GM23338 (cell line): ENCODE data around the gene ATP9B. TPM values are rescaled to one million over a fixed set of nuclear protein-coding genes. Genes with fewer than 3 reads are reported as not detected.

Experiments used
- ATAC-seq: fragments of 200-7000 bp; cut with Tn5 transposase; 3 replicates; pipeline ENCODE4 v1.9.1; 2020
- DNase-seq: peaks from one replicate; pipeline ENCODE4 v3.0.0-alpha.2; 2015; ENCODE audit warnings: low spot score
- H2AFZ ChIP-seq: fragments of 200-600 bp; sonication (generic); 2 replicates; pipeline ENCODE4 v1.8.0; 2016; ENCODE audit warnings: antibody characterized with exemption, mild to moderate bottlenecking, moderate library complexity
- H3F3A ChIP-seq: fragments of 200-600 bp; sonication (generic); replicated peaks from 2 replicates; pipeline ENCODE4 v1.8.0; 2017; ENCODE audit warnings: antibody characterized with exemption, mixed run types, low read depth
- H3K27ac ChIP-seq: fragments of 200-600 bp; sonication (generic); 2 replicates; pipeline ENCODE4 v1.6.1; 2016; ENCODE audit warnings: low read depth
- H3K27me3 ChIP-seq: fragments of 200-600 bp; sonication (generic); 2 replicates; pipeline ENCODE4 v1.8.0; 2016; ENCODE audit warnings: mild to moderate bottlenecking, mixed run types, moderate library complexity; ENCODE audit not compliant: insufficient read depth
- H3K36me3 ChIP-seq: fragments of 200-600 bp; sonication (generic); 2 replicates; pipeline ENCODE4 v1.8.0; 2016; ENCODE audit warnings: mild to moderate bottlenecking; ENCODE audit not compliant: insufficient read depth
- H3K4me1 ChIP-seq: fragments of 200-600 bp; sonication (generic); 2 replicates; pipeline ENCODE4 v1.8.0; 2016; ENCODE audit warnings: mild to moderate bottlenecking, moderate library complexity; ENCODE audit not compliant: insufficient read depth
- H3K4me2 ChIP-seq: fragments of 200-600 bp; sonication (generic); 2 replicates; pipeline ENCODE4 v1.7.1; 2017; ENCODE audit warnings: mixed run types
- H3K4me3 ChIP-seq: fragments of 200-600 bp; sonication (generic); 2 replicates; pipeline ENCODE4 v1.6.1; 2016; ENCODE audit warnings: mixed run types
- H3K79me2 ChIP-seq: fragments of 200-600 bp; sonication (generic); replicated peaks from 2 replicates; pipeline ENCODE4 v1.8.0; 2017; ENCODE audit warnings: mild to moderate bottlenecking; ENCODE audit not compliant: insufficient read depth
- H3K9me2 ChIP-seq: fragments of 200-600 bp; sonication (generic); 2 replicates; pipeline ENCODE4 v1.8.0; 2017; ENCODE audit not compliant: insufficient read depth
- H4K20me1 ChIP-seq: fragments of 200-600 bp; sonication (generic); replicated peaks from 2 replicates; pipeline ENCODE4 v1.8.0; 2017; ENCODE audit warnings: mild to moderate bottlenecking; ENCODE audit not compliant: insufficient read depth
- H3K27ac Mint-ChIP-seq: 2 replicates; pipeline ENCODE4 v1.8.0; 2020; ENCODE audit warnings: inconsistent platforms, mild to moderate bottlenecking, moderate library complexity, mixed read lengths
- H3K27me3 Mint-ChIP-seq: 3 replicates; pipeline ENCODE4 v1.8.0; 2022; ENCODE audit warnings: low read depth, mild to moderate bottlenecking, moderate library complexity, mixed read lengths, inconsistent platforms; ENCODE audit not compliant: insufficient read depth, poor library complexity
- H3K36me3 Mint-ChIP-seq: 3 replicates; pipeline ENCODE4 v1.8.0; 2021; ENCODE audit warnings: low read depth, mild to moderate bottlenecking, inconsistent platforms, moderate library complexity, mixed read lengths
- H3K4me1 Mint-ChIP-seq: 3 replicates; pipeline ENCODE4 v1.8.0; 2020; ENCODE audit warnings: mild to moderate bottlenecking, inconsistent platforms, mixed read lengths
- H3K4me3 Mint-ChIP-seq: 3 replicates; pipeline ENCODE4 v1.8.0; 2021; ENCODE audit warnings: moderate library complexity, mild to moderate bottlenecking, inconsistent platforms, mixed read lengths
- H3K9me3 Mint-ChIP-seq: 3 replicates; pipeline ENCODE4 v1.8.0; 2020; ENCODE audit warnings: moderate library complexity, mild to moderate bottlenecking, inconsistent platforms, mixed read lengths
- CREB1 ChIP-seq: fragments of 250-450 bp; sonication (Bioruptor Pico); IDR thresholded peaks from 2 replicates; pipeline ENCODE4 v1.5.0; 2020; ENCODE audit warnings: low read depth, mild to moderate bottlenecking, moderate library complexity
- CTCF ChIP-seq, 2 experiments: fragments of 200-600 bp in 1 of 2; sonication (generic) in 1 of 2; conservative IDR thresholded peaks; 2 replicates each; pipeline versions ENCODE4 v1.5.1 to v1.6.1; 2016 to 2017; ENCODE audit warnings: antibody characterized with exemption in 2 of 2, low read depth in 2 of 2, mild to moderate bottlenecking in 2 of 2, moderate library complexity in 1 of 2
- ETS1 ChIP-seq: IDR thresholded peaks from 2 replicates; pipeline ENCODE4 v1.6.1; 2016; ENCODE audit warnings: antibody characterized with exemption
- EZH2 ChIP-seq: fragments of 200-600 bp; sonication (generic); IDR thresholded peaks from one replicate; pipeline ENCODE4 v1.8.0; 2017; ENCODE audit warnings: antibody characterized with exemption, mild to moderate bottlenecking, low read depth; ENCODE audit not compliant: unreplicated experiment
- EZH2phosphoT487 ChIP-seq: fragments of 200-600 bp; sonication (generic); IDR thresholded peaks from one replicate; pipeline ENCODE4 v1.8.1; 2018; ENCODE audit warnings: antibody characterized with exemption; ENCODE audit not compliant: unreplicated experiment
- JUNB ChIP-seq: IDR thresholded peaks from one replicate; pipeline ENCODE4 v1.6.1; 2016; ENCODE audit warnings: antibody characterized with exemption; ENCODE audit not compliant: unreplicated experiment
- NANOG ChIP-seq: IDR thresholded peaks from 2 replicates; pipeline ENCODE4 v1.6.1; 2016; ENCODE audit warnings: antibody characterized with exemption, borderline replicate concordance
- POLR2AphosphoS5 ChIP-seq: IDR thresholded peaks from 2 replicates; pipeline ENCODE4 v1.6.1; 2016; ENCODE audit warnings: antibody characterized with exemption, low read depth
- REST ChIP-seq: IDR thresholded peaks from one replicate; pipeline ENCODE4 v1.6.1; 2018; ENCODE audit warnings: antibody characterized with exemption; ENCODE audit not compliant: unreplicated experiment
- STAT1 ChIP-seq: IDR thresholded peaks from one replicate; pipeline ENCODE4 v1.6.1; 2016; ENCODE audit warnings: antibody characterized with exemption; ENCODE audit not compliant: unreplicated experiment
- ZNF114 ChIP-seq: fragments of 250-450 bp; sonication (Bioruptor Pico); IDR thresholded peaks from 2 replicates; pipeline ENCODE4 v1.5.0; 2020; ENCODE audit warnings: mild to moderate bottlenecking, moderate library complexity
- ZNF331 ChIP-seq: fragments of 250-450 bp; sonication (Bioruptor Pico); IDR thresholded peaks from 2 replicates; pipeline ENCODE4 v1.5.0; 2020; ENCODE audit warnings: low read depth, mild to moderate bottlenecking, moderate library complexity
- ZNF462 ChIP-seq: fragments of 250-450 bp; sonication (Bioruptor Pico); IDR thresholded peaks from 2 replicates; pipeline ENCODE4 v1.5.0; 2020; ENCODE audit warnings: mild to moderate bottlenecking, moderate library complexity
- polyA plus RNA-seq: library from polyadenylated mRNA; unstranded; fragments of >200 nt; fragmentation: Nextera tagmentation; extraction: Ambion mirVana; gene quantifications from 2 replicates; pipeline ENCODE4 v1.2.1, GENCODE V29; 2016
- total RNA-seq: library from RNA; depleted of rRNA; stranded (reverse); fragments of >200 nt; shearing (Covaris generic); gene quantifications from 2 replicates; pipeline ENCODE4 v1.2.3, GENCODE V29; 2014

The ATP9B gene
- total and polyA plus RNA-seq, 2 experiments from 2014 or later: 14.2 to 25.6 TPM

- Histone ChIP-seq H3K27ac (no peak overlapping the region), H3K4me3 (no peak overlapping the region), H3K9me2 (no peaks in the 10 kb centered on the region), H3K4me2 (no peak overlapping the region), H3K79me2 (no peaks in the 10 kb centered on the region), H3K4me1 (no peaks in the 10 kb centered on the region), H3F3A (no peaks in the 10 kb centered on the region), H4K20me1 (no peaks in the 10 kb centered on the region), H2AFZ (no peak overlapping the region), H3K36me3 (no peaks in the 10 kb centered on the region), H3K27me3 (no peaks in the 10 kb centered on the region)
- no peak for ATAC-seq
- H3K27ac Mint-ChIP-seq: peak overlapping the region; percentile 3; the same call in 1 of the 2 replicates
- H3K4me3 Mint-ChIP-seq: no peak overlapping the region
- no peaks in the 10 kb centered on the region; the same call in 2 of the 3 replicates for H3K36me3 Mint-ChIP-seq
- H3K9me3 Mint-ChIP-seq: no peaks in the 10 kb centered on the region
- TF ChIP-seq CTCF (conservative IDR thresholded peaks at IDR 0.05; ENCODE audit: low read depth in 2 of 2): no peak
- no peak for TF ChIP-seq ZNF331 (CRISPR knock-in tag)
- no peak for TF ChIP-seq POLR2AphosphoS5
- no peak for TF ChIP-seq JUNB
- no peak for TF ChIP-seq CREB1 (CRISPR knock-in tag)
- TF ChIP-seq ETS1: no peak
- TF ChIP-seq STAT1: no peak
- no peak for TF ChIP-seq REST
- no peak for TF ChIP-seq EZH2phosphoT487
- no peak for TF ChIP-seq ZNF462
- TF ChIP-seq ZNF114 (CRISPR knock-in tag): no peak
- no peak for TF ChIP-seq EZH2
- no peak for TF ChIP-seq NANOG
- H3K4me1 Mint-ChIP-seq: peaks cover 17% of the 10 kb centered on the region
- DNase-seq: no peak
- H3K27me3 Mint-ChIP-seq: peaks cover 3% of the 10 kb centered on the region
Observed at GRCh38 chr18:79191418-79191817, 122.2 kb downstream of the ATP9B start.
